GM19397 (cell line): ENCODE data around the gene RAB43.
"Not testable (repeated sequence)": the region's sequence is repeated elsewhere in the genome, so short reads cannot be mapped to it uniquely, and the experiment has no call there.

ENCODE experiments used
- ATAC-seq: cut with Tn5 transposase; IDR thresholded peaks from one replicate; pipeline ENCODE4 v1.9.1; 2021; ENCODE audit warnings: mild to moderate bottlenecking, moderate library complexity; ENCODE audit not compliant: unreplicated experiment

Gene RAB43

GRCh38 chr3:129122412-129123011 lies 908 bp upstream of the RAB43 start:
- no peak for ATAC-seq

DNA sequence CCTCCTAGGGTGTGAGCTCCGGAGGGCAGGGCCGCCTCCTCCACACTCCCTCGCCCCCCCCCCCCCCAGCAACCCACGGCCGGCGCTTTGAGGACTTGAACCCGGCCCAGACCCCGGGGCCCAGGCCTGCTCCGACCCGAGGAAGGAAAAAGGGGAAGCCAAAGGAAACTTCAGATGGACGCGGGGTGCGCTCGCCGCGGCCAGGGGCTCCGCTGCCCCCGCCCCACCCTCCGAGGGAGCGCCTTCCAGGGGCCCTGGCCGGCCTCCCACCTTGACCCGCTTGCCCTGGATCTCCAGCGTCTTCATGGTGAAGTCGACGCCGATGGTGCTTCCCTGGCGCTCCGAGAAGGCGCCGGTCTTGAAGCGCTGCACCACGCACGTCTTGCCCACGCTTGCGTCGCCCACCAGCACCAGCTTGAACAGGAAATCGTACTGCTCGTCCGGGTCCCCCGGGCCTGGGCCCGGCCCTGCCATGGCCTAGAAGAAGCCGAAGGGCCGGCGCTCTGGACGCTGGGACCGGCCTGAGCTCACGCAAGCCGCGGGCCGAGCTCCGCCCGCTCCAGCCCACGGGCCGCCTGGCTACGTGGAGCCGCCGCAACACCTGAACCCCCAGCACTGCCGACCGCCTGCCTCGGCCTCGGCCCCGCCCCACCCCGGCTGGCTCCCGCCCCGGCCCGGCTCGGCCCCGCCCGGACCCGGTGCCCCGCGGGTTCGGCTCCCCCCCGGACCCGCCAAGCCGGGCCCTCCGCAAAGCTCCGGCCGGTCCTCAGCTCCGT lies 400 bp downstream of the RAB43 start:
- peak; percentile 32 for ATAC-seq

DNA sequence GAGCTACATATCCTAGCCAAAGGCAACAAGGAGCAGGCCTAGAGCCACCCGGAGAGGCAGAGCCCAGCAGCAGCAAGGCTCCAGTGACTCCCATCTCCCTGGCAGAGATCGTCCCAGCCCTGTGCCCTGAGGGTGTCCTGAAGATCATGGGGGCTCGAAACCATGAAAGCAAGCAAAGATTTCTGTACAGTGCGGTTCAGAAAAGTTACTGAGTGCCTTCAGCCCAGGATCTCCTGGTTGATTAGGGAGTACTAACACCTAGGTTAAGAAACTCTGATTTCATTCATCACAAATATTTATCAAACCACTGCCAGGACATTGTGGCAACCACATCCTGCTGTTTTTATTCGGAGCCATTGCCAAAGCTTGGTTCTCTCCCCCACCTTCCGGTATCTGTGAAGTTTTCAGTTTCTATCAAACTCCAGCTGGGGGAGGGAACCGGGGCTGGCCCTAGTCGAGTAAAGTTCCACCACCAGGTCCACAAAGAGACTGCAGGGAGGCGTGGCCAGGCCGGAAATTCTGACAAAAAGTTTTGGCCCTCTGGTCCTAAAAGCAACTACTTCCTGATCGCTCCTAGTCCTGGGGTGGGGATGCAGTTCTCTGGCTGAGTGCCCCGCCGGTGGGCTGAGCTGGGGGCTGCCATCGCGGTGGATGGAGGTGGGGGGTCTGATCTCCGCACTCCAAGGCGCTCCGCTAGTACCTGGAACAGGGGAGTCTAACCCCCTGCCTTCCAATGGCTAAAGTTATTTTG lies 1.2 kb downstream of the RAB43 start:
- ATAC-seq = peak; percentile 58

DNA sequence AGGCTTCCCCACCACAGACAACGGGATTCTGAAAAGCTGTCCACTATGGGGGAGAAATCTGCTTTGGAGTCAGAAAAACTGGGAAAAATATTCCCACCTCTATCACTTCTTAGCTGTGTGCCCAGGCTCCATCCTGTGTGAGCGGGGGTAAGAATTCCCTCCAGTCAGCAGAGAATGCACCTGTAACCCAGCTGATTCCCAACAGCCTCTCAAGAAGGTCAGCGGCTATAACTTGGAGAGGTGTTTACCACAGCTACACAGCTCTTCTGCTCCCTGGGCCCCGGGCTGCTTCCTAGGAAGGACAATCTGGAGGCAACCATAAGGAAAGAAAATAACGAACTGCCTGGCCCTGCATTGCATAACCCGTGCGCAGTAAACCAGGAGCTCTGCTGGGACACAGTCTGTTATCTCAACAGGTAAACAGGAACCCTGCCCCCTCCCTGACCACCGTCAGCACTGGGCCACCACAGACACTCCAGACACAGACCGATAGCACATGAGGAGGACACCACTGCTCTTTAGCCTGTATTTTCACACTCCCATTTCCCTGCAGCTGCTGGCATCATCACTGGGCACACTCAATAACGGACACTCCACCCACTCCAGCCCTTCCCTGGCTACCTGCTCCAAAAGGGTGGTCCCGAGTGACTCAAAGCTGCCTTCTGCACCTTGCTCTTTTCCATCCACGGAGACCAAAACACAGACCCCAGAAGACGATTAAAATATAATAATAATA lies 2.1 kb downstream of the RAB43 start:
- no peak for ATAC-seq

DNA sequence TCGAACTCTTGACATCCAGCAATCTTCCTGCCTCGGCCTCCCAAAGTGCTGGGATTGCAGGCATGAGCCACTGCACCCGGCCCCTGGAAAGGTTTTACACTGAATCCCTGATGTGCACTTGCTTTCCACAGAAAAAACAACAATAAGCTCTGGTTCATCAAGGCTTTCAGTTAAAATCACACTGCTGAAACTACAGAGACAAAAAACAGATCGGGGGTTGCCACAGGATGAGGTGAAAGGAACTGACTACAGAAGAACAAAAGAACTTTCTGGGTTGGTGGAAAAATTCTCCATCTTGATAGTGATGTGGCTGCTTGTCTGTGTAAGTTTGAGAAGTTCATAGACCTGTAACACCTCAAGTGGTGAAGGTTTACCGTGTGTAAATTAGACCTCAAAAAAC lies 2.9 kb downstream of the RAB43 start:
- no peak for ATAC-seq

- no peak for ATAC-seq
Measured at GRCh38 chr3:129117134-129117533, 4.5 kb downstream of the RAB43 start.

DNA sequence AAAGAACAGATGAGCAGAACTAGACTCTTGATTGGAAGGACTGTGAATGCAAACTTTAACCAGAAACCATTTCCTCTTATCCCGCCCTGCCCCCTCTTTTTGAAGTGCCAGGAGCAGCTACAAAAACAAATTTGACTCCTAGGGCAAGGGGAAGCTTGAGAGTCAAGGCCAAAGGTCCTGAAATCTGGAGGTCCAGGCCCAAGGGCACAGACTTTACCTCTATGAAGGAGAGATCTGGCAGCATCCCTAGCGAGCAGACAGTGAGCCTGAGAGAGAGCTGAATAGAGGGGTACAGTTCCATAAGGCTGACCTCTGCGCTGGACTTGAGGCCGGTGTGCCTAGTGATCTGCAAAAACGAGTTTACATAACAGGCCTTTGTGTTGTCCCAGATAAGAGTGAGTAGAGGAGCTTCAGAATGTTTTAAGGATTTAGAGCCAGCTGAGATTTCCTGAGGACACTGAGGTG lies 5.1 kb downstream of the RAB43 start:
- no peak for ATAC-seq

DNA sequence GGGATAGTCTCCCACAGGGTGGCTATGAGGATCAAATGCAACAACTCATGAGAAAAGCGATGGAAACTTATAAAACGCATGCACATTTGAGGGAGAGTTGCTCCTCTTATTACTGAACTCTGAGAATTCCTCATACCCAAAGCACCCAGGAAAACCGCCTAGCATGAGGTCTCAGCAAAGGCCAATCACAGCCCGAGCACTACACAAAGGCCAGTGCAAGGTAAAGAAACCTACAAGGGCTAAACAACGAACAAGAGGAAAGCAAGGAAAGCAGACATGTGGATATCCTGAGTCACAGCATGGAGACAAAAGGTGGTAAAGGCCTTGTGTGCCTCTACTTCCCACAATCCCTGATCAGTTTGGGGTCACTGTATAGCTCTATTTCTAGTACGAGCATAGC lies 7.1 kb downstream of the RAB43 start:
- ATAC-seq = no peak

DNA sequence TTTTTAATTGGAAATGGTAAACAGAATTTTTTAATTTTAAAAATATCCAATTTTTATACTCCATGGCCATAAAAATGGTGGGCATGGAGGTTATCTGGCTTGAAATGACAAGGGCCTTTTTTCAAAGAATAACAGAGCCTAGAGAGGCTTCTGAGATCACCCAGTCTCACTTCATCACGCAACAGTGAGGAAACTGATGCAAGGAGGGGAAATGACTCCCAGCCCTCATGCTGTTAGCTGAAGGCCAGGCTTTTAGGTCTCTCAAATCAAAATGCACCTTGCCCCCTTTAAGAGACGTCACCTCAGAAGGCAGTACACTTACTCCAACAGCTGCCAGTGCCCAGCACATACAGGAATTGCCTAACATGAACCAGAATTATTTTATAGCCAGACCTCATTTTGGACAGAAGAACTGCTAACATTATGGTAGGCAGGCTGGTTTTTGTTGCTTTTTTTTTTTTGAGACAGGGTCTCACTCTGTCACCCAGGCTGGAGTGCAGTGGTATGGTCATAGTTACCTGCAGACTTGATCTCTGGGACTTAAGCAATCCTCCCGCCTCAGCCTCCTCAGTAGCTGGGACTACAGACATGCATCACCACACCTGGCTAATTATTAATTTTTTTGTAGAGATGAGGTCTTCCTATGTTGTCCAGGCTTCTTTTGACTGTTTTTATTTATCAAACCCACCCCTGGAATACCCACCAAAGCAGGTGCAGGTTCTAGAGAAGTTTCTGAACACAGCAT lies 9.1 kb downstream of the RAB43 start:
- no peak for ATAC-seq

DNA sequence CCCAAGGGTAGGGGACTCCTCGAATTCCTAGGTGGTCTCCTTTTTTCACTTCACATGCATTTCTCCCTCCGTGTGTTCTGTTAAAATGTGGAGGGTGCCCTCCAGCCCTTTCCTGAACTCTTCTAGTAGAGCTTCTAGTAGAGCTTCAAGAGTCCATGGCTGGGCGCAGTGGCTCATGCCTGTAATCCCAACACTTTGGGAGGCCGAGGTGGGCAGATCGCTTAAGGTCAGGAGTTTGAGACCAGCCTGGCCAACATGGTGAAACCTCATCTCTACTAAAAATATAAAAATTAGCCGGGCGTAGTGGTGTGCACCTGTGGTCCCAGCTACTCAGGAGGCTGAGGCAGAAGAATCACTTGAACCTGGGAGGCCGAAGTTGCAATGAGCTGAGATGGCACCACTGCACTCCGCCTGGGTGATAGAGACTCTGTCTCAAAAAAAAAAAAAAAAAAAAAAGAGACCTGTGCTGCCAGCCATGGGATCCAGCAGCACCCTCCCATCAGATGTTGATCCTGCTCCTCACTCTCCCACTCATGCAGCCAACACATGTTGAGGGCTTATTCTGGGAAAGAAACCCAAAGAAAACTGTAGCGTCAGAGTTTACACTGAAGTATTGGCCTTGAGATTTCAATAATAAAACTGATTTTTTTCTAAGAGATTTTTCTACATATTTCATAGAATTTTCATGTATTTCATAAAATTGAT lies 10.4 kb downstream of the RAB43 start:
- not testable (repeated sequence) for ATAC-seq

GRCh38 chr3:129107793-129108192 lies 13.8 kb downstream of the RAB43 start:
- ATAC-seq = no peak

DNA sequence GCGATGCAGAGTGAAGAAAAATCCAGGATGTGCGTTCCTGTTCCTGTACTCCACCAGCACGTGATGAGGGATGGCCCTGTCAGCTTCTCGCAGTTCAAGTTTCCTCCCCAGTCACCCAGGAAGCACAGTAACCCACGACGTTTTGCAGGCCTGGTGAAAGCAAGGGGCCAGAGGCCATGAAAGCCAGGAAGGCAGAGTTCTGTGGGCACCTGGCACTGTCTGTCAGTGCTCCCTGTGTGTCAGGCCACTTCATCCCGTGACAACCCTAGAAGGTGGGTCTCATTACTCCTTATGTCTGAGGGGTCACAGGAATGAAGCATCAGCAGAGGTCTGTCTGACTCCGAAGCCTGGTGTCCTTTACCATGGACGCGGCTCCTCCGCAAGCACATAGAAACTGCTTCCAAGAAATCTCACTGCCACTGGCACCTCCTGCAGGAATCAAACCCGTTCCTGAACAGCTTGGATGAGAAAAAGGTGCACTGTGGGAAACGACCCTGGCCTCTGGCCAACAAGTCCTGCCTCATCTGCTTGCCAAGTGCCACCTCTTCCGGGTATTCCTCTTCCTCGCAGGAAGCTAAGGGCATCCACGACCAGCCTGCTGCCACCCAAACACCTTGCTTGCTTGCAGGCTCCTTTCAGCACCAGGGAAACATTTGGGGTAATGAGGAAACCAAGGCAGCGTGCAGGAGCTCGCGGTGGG lies 14.6 kb downstream of the RAB43 start:
- ATAC-seq = no peak

DNA sequence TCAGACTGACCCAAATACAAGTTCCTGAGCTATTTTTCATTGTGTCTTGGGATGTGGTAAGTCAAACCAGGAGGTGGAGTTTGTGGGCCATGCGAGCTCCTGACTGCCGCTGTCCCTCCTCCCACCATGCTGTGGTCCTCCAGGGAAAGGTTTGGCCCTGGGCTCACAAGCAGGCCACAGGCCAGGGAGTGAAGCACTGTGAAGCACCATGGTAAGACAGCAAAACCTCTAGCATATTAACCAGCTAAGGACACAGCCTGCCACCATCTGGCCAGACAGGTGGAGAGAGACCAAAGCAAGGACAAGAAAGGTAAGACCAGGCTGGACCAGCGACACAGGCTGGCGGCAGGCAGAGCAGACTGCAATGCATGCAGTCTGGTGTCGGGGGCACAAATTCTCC lies 15.3 kb downstream of the RAB43 start:
- ATAC-seq = no peak

GRCh38 chr3:129105862-129106261 lies 15.7 kb downstream of the RAB43 start:
- no peak for ATAC-seq

GRCh38 chr3:129104498-129105079 lies 17.0 kb downstream of the RAB43 start:
- ATAC-seq = no peak

DNA sequence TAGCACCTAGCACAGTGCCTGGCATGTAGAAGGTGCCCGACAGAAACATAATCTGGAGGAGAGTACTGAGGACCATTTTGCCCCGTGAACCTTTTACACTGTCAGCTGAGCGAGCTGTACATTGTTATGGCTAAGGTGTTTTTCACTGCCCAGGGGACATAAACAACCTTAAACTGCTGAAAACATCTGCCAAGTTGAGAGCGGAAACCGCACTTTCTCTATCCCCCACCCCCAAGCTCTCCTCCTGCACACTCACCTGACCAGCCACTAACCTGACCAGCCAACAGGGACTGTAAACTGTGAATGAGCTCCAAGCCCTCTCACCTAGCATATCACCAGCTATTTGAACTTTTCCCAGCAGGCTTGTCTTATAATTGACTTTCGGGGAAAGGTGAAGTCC lies 17.6 kb downstream of the RAB43 start:
- no peak for ATAC-seq

DNA sequence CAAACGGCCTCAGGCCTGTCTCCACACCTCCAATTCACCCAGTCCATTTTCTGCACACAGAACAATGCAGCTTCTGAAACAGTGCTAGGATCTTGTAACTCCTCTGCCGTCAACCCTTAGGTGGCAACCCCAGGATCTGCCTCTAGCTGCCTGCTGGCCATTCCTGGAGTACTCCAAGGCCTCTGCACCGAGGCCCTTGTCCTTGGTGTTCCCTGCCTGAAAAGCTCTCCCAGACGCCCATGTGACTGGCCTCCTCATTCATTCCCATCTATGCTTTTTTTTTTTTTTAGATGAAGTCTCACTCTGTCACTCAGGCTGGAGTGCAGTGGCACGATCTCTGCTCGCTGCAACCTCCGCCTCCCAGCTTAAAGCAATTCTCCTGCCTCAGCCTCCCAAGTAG lies 18.3 kb downstream of the RAB43 start:
- ATAC-seq = no peak

- ATAC-seq = no peak
Measured at GRCh38 chr3:129101370-129102138, 20.1 kb downstream of the RAB43 start.
